ENCODE results near the gene CCL13. TPM values are rescaled to one million over a fixed set of nuclear protein-coding genes. Genes with fewer than 3 reads are reported as not detected.

Gene CCL13
- total and polyA plus RNA-seq, 7 donors = 1.7 to 47.9 (median 2.1) TPM; not detected in 2

GRCh38 chr17:34370997-34371395 lies 14.7 kb downstream of the CCL13 start:
- no peak overlapping the region for H3K27ac ChIP-seq
- no peak for TF ChIP-seq POLR2AphosphoS5 (IDR thresholded peaks at IDR 0.05)
- no peak for DNase-seq
- peaks cover 0 to 3% (median 0%) of the 10 kb centered on the region in 3 donors for H3K27me3 ChIP-seq
- no peaks in the 10 kb centered on the region for H3K36me3 ChIP-seq
- intact Hi-C loops (cut with DNase I) = no loop called here
- H3K9me3 ChIP-seq = no peaks in the 10 kb centered on the region
- no peak overlapping the region for H3K4me3 ChIP-seq
- peaks cover 0 to 10% (median 3%) of the 10 kb centered on the region in 4 donors for H3K4me1 ChIP-seq
- WGBS, 2 donors = 26 to 42% methylated on average over 3 of the region's 3 CpGs

GRCh38 chr17:34371405-34372100 lies 15.3 kb downstream of the CCL13 start:
- intact Hi-C loops (cut with DNase I) = no loop called here
- Histone ChIP-seq H3K27ac (no peak overlapping the region), H3K4me1 (peaks cover 0 to 10% (median 3%) of the 10 kb centered on the region in 4 donors), H3K4me3 (no peak overlapping the region), H3K9me3 (no peaks in the 10 kb centered on the region), H3K27me3 (peaks cover 0 to 3% (median 0%) of the 10 kb centered on the region in 3 donors), H3K36me3 (no peaks in the 10 kb centered on the region)
- DNase-seq = no peak
- 67 to 85% methylated on average over 3 of the region's 3 CpGs for WGBS, 2 donors
- TF ChIP-seq POLR2A (IDR thresholded peaks at IDR 0.05) (no peak), POLR2AphosphoS5 (IDR thresholded peaks at IDR 0.05) (no peak), CTCF (IDR thresholded peaks at IDR 0.05) (no peak), EP300 (IDR thresholded peaks at IDR 0.05) (no peak)

GRCh38 chr17:34374457-34374856 lies 18.2 kb downstream of the CCL13 start:
- Histone ChIP-seq H3K27me3 (no peaks in the 10 kb centered on the region), H3K4me3 (no peak overlapping the region), H3K36me3 (no peaks in the 10 kb centered on the region), H3K27ac (no peak overlapping the region), H3K9me3 (no peaks in the 10 kb centered on the region), H3K4me1 (peaks cover 0 to 10% (median 3%) of the 10 kb centered on the region in 4 donors)
- intact Hi-C loops (cut with DNase I) = no loop called here
- no peak for DNase-seq
- no peak for TF ChIP-seq POLR2AphosphoS5 (IDR thresholded peaks at IDR 0.05)
- no peak for TF ChIP-seq EP300 (IDR thresholded peaks at IDR 0.05)
- TF ChIP-seq CTCF (IDR thresholded peaks at IDR 0.05) = no peak
- no peak for TF ChIP-seq POLR2A (IDR thresholded peaks at IDR 0.05)
- WGBS, 2 donors = 83 to 91% methylated on average over 5 of the region's 5 CpGs

- Histone ChIP-seq H3K4me1 (peaks cover 0 to 10% (median 3%) of the 10 kb centered on the region in 4 donors), H3K27ac (no peak overlapping the region), H3K9me3 (no peaks in the 10 kb centered on the region), H3K4me3 (no peak overlapping the region), H3K36me3 (no peaks in the 10 kb centered on the region), H3K27me3 (no peaks in the 10 kb centered on the region)
- no peak for DNase-seq
- TF ChIP-seq POLR2A (IDR thresholded peaks at IDR 0.05) = no peak
- TF ChIP-seq POLR2AphosphoS5 (IDR thresholded peaks at IDR 0.05) = no peak
- no peak for TF ChIP-seq EP300 (IDR thresholded peaks at IDR 0.05)
- no peak for TF ChIP-seq CTCF (IDR thresholded peaks at IDR 0.05)
- 91 to 95% methylated on average over 11 of the region's 11 CpGs for WGBS, 2 donors
- intact Hi-C loops (cut with DNase I) = no loop called here
Observed at GRCh38 chr17:34375426-34375997, 19.2 kb downstream of the CCL13 start.

- no peak for TF ChIP-seq POLR2AphosphoS5 (IDR thresholded peaks at IDR 0.05)
- no peak for TF ChIP-seq EP300 (IDR thresholded peaks at IDR 0.05)
- TF ChIP-seq POLR2A (IDR thresholded peaks at IDR 0.05) = no peak
- TF ChIP-seq CTCF (IDR thresholded peaks at IDR 0.05) = no peak
- intact Hi-C loops (cut with DNase I) = no loop called here
- H3K9me3 ChIP-seq = no peaks in the 10 kb centered on the region
- H3K27ac ChIP-seq = no peak overlapping the region
- H3K4me3 ChIP-seq = no peak overlapping the region
- no peaks in the 10 kb centered on the region for H3K36me3 ChIP-seq
- WGBS, 2 donors = 92 to 95% methylated on average over 3 of the region's 3 CpGs
- no peaks in the 10 kb centered on the region for H3K4me1 ChIP-seq
- DNase-seq = no peak
- H3K27me3 ChIP-seq = peaks cover 0 to 6% (median 0%) of the 10 kb centered on the region in 3 donors
Observed at GRCh38 chr17:34377078-34377823, 21.0 kb downstream of the CCL13 start.
